Stimulated activated CD8-positive, alpha-beta memory T cell treated with anti-CD3 and anti-CD28 coated beads, Interleukin-12 subunit alpha, Interleukin-12 subunit beta, amount 100 ng/mL, for 4 hours (primary cell): ENCODE measurements around the gene C3AR1.
"Not testable (repeated sequence)": the region's sequence is repeated elsewhere in the genome, so short reads cannot be mapped to it uniquely, and the experiment has no call there.

Experiments used
- DNase-seq: peaks from one replicate; pipeline ENCODE4 v3.0.0-alpha.2; 2020; ENCODE audit warnings: low read depth

C3AR1 gene

GRCh38 chr12:8065991-8066594, at the start of gene C3AR1:
Gene C3AR1 (minus strand): TSS chr12:8066359. CDS start chr12:8060185, 6,174 bp downstream.
- no peak for DNase-seq

- DNase-seq: not testable (repeated sequence)
Measured at GRCh38 chr12:8113117-8113516, 47.0 kb upstream of the C3AR1 start.

GRCh38 chr12:8108808-8109398, 42.7 kb upstream of the C3AR1 start:
- DNase-seq: peak; percentile 37

- DNase-seq: no peak
Measured at GRCh38 chr12:8099235-8099634, 33.1 kb upstream of the C3AR1 start.

- no peak for DNase-seq
Measured at GRCh38 chr12:8096281-8096915, 30.2 kb upstream of the C3AR1 start.

- DNase-seq: no peak
Measured at GRCh38 chr12:8093291-8093690, 27.1 kb upstream of the C3AR1 start.

GRCh38 chr12:8089716-8090115, 23.6 kb upstream of the C3AR1 start:
- DNase-seq: no peak

GRCh38 chr12:8089277-8089676, 23.1 kb upstream of the C3AR1 start:
- DNase-seq: not testable (repeated sequence)

- DNase-seq: peak; percentile 10
Measured at GRCh38 chr12:8088574-8088973, 22.4 kb upstream of the C3AR1 start.

GRCh38 chr12:8087666-8088065, 21.5 kb upstream of the C3AR1 start:
- DNase-seq: no peak

GRCh38 chr12:8084351-8084750, 18.2 kb upstream of the C3AR1 start:
- not testable (repeated sequence) for DNase-seq

- no peak for DNase-seq
Measured at GRCh38 chr12:8082808-8083100, 16.6 kb upstream of the C3AR1 start.

GRCh38 chr12:8081251-8081920, 15.2 kb upstream of the C3AR1 start:
- DNase-seq: no peak

GRCh38 chr12:8080120-8080519, 14.0 kb upstream of the C3AR1 start:
- no peak for DNase-seq

GRCh38 chr12:8078916-8079315, 12.8 kb upstream of the C3AR1 start:
- no peak for DNase-seq

- peak; percentile 32 for DNase-seq
Measured at GRCh38 chr12:8078398-8078797, 12.2 kb upstream of the C3AR1 start.

GRCh38 chr12:8077207-8077606, 11.0 kb upstream of the C3AR1 start:
- no peak for DNase-seq

- DNase-seq: no peak
Measured at GRCh38 chr12:8076366-8076765, 10.2 kb upstream of the C3AR1 start.

- DNase-seq: no peak
Measured at GRCh38 chr12:8075935-8076334, 9.8 kb upstream of the C3AR1 start.

- DNase-seq: not testable (repeated sequence)
Measured at GRCh38 chr12:8071820-8072219, 5.7 kb upstream of the C3AR1 start.

GRCh38 chr12:8069582-8069981, 3.4 kb upstream of the C3AR1 start:
- no peak for DNase-seq

- no peak for DNase-seq
Measured at GRCh38 chr12:8064131-8064530, 2.0 kb downstream of the C3AR1 start.

- DNase-seq: no peak
Measured at GRCh38 chr12:8058506-8058905, 7.7 kb downstream of the C3AR1 start.
